H54 (cell line): ENCODE measurements around the gene ACTL7B.

Experiments used
- DNase-seq: peaks from one replicate; pipeline ENCODE4 v3.0.0; 2011; ENCODE audit warnings: low spot score, mixed read lengths; ENCODE audit not compliant: insufficient read length
- FAIRE-seq: peaks from 3 replicates; lab custom pipeline; 2011; peaks lifted over from hg19 to GRCh38; lab: Jason Lieb, UNC
- POLR2A ChIP-seq: IDR thresholded peaks from 2 replicates; pipeline ENCODE4 v1.6.1; 2011; ENCODE audit warnings: low read depth, mild to moderate bottlenecking, low read length

Gene ACTL7B

GRCh38 chr9:108883085-108883484 lies 27.3 kb upstream of the ACTL7B start:
- DNase-seq (no peak), FAIRE-seq (no peak)
- no peak for TF ChIP-seq POLR2A

- TF ChIP-seq POLR2A, result no peak
- FAIRE-seq (no peak), DNase-seq (no peak)
Measured at GRCh38 chr9:108882052-108882888, 26.5 kb upstream of the ACTL7B start.

GRCh38 chr9:108880738-108881316 lies 25.0 kb upstream of the ACTL7B start:
- FAIRE-seq (peak; percentile 41), DNase-seq (no peak)
- no peak for TF ChIP-seq POLR2A

- no peak for FAIRE-seq
- DNase-seq, result no peak
- TF ChIP-seq POLR2A, result no peak
Measured at GRCh38 chr9:108877524-108877923, 21.7 kb upstream of the ACTL7B start.

GRCh38 chr9:108876425-108876824 lies 20.6 kb upstream of the ACTL7B start:
- DNase-seq, result no peak
- no peak for FAIRE-seq

GRCh38 chr9:108874058-108874788 lies 18.4 kb upstream of the ACTL7B start:
- no peak for FAIRE-seq
- no peak for TF ChIP-seq POLR2A
- DNase-seq, result no peak

More at GRCh38 chr9:108876425-108876824, 20.6 kb upstream of the ACTL7B start:
- no peak for TF ChIP-seq POLR2A

GRCh38 chr9:108869092-108869725 lies 13.4 kb upstream of the ACTL7B start:
- peak; percentile 90 for FAIRE-seq
- no peak for TF ChIP-seq POLR2A
- DNase-seq, result peak; percentile 87

- no peak for TF ChIP-seq POLR2A
- FAIRE-seq (no peak), DNase-seq (no peak)
Measured at GRCh38 chr9:108867829-108868228, 12.0 kb upstream of the ACTL7B start.

GRCh38 chr9:108867116-108867515 lies 11.3 kb upstream of the ACTL7B start:
- FAIRE-seq, result no peak
- DNase-seq, result no peak
- TF ChIP-seq POLR2A, result no peak

- DNase-seq (no peak), FAIRE-seq (no peak)
- no peak for TF ChIP-seq POLR2A
Measured at GRCh38 chr9:108866001-108866420, 10.2 kb upstream of the ACTL7B start.

- no peak for FAIRE-seq
- no peak for TF ChIP-seq POLR2A
- DNase-seq, result peak; percentile 48
Measured at GRCh38 chr9:108865037-108865436, 9.3 kb upstream of the ACTL7B start.

GRCh38 chr9:108864446-108864845 lies 8.7 kb upstream of the ACTL7B start:
- TF ChIP-seq POLR2A, result no peak
- no peak for FAIRE-seq
- no peak for DNase-seq

GRCh38 chr9:108863891-108864290 lies 8.1 kb upstream of the ACTL7B start:
- DNase-seq (no peak), FAIRE-seq (no peak)
- no peak for TF ChIP-seq POLR2A

- TF ChIP-seq POLR2A, result no peak
- FAIRE-seq, result no peak
Measured at GRCh38 chr9:108861997-108862396, 6.2 kb upstream of the ACTL7B start, which contains the start of gene ACTL7A. ACTL7A (plus strand) TSS chr9:108862266; CDS start chr9:108862323, 57 bp downstream.

More at GRCh38 chr9:108861997-108862396, 6.2 kb upstream of the ACTL7B start, which contains the start of gene ACTL7A:
- no peak for DNase-seq
